ENCODE data around the gene PIGU. TPM values are rescaled to one million over a fixed set of nuclear protein-coding genes. Genes with fewer than 3 reads are reported as not detected.

PIGU gene
- total RNA-seq, 1 donor from 2014 or later: 41.5 TPM

GRCh38 chr20:34511891-34512265 is 165.0 kb downstream of the PIGU start:
- TF ChIP-seq CTCF (IDR thresholded peaks at IDR 0.05): no peak
- Histone ChIP-seq H3K9me3 (no peaks in the 10 kb centered on the region), H3K4me3 (no peak overlapping the region), H3K27ac (no peak overlapping the region), H3K4me1 (peaks cover 0 to 8% of the 10 kb centered on the region in 2 donors), H3K36me3 (peaks cover 11 to 14% of the 10 kb centered on the region in 2 donors), H3K27me3 (no peaks in the 10 kb centered on the region)
- no peak for DNase-seq (ENCODE audit: low spot score in 2 of 2)
- intact Hi-C loops (cut with DNase I): no loop called here

- Histone ChIP-seq H3K4me3 (no peak overlapping the region), H3K4me1 (peaks cover 0 to 8% of the 10 kb centered on the region in 2 donors), H3K27ac (no peak overlapping the region), H3K27me3 (no peaks in the 10 kb centered on the region), H3K36me3 (peaks cover 20 to 21% of the 10 kb centered on the region in 2 donors), H3K9me3 (no peaks in the 10 kb centered on the region)
- intact Hi-C loops (cut with DNase I): no loop called here
- no peak for DNase-seq (ENCODE audit: low spot score in 2 of 2)
- no peak for TF ChIP-seq CTCF (IDR thresholded peaks at IDR 0.05)
Measured at GRCh38 chr20:34510575-34510974, 166.3 kb downstream of the PIGU start.

Other genes with a start within 250 kb of the PIGU start
- gene DYNLRB1, start 160.7 kb downstream of the PIGU start, total RNA-seq: 148 TPM
- gene MAP1LC3A, start 118.4 kb downstream of the PIGU start, total RNA-seq: 131 TPM
- 6.2 TPM for gene TP53INP2, start 27.3 kb upstream of the PIGU start, total RNA-seq
- gene NCOA6, start 148.6 kb upstream of the PIGU start, total RNA-seq: 21.6 TPM
- 25.5 TPM for gene GGT7, start 195.8 kb upstream of the PIGU start, total RNA-seq
- 156 TPM for gene ACSS2, start 199.5 kb upstream of the PIGU start, total RNA-seq